ENCODE data around the gene RIN1.
"Not testable (repeated sequence)": the region's sequence is repeated elsewhere in the genome, so short reads cannot be mapped to it uniquely, and the experiment has no call there.

RIN1 gene

GRCh38 chr11:66317723-66318599 is 18.3 kb downstream of the RIN1 start:
- no peak for DNase-seq

GRCh38 chr11:66317322-66317722 is 18.9 kb downstream of the RIN1 start:
- no peak for DNase-seq

GRCh38 chr11:66316849-66317251 is 19.4 kb downstream of the RIN1 start, which contains the start of gene CD248:
CD248 (minus strand) TSS chr11:66317044; CDS start chr11:66317027, 17 bp downstream.
- no peak for DNase-seq

GRCh38 chr11:66315921-66316811 is 20.1 kb downstream of the RIN1 start:
- DNase-seq, result no peak

- no peak for DNase-seq
Observed at GRCh38 chr11:66315498-66315885, 20.7 kb downstream of the RIN1 start.

GRCh38 chr11:66314561-66315497 is 21.4 kb downstream of the RIN1 start:
- DNase-seq, result no peak

- DNase-seq, result no peak
Observed at GRCh38 chr11:66314186-66314501, 22.1 kb downstream of the RIN1 start.

GRCh38 chr11:66313321-66314185 is 22.7 kb downstream of the RIN1 start:
- DNase-seq, result peak in 1 of 2 experiments; percentile 17

GRCh38 chr11:66312549-66313320 is 23.5 kb downstream of the RIN1 start:
- peak; percentile 85 to 96 for DNase-seq

GRCh38 chr11:66311965-66312548 is 24.2 kb downstream of the RIN1 start:
- DNase-seq, result peak; percentile 96 to 97

- no peak for DNase-seq
Observed at GRCh38 chr11:66311470-66311964, 24.7 kb downstream of the RIN1 start.

- not testable (repeated sequence) for DNase-seq
Observed at GRCh38 chr11:66310803-66311440, 25.3 kb downstream of the RIN1 start.

- DNase-seq, result no peak
Observed at GRCh38 chr11:66310324-66310723, 25.9 kb downstream of the RIN1 start.

- no peak for DNase-seq
Observed at GRCh38 chr11:66309475-66309874, 26.8 kb downstream of the RIN1 start.

- no peak for DNase-seq
Observed at GRCh38 chr11:66302656-66303055, 33.6 kb downstream of the RIN1 start.

GRCh38 chr11:66299186-66299585 is 37.0 kb downstream of the RIN1 start:
- no peak for DNase-seq

- no peak for DNase-seq
Observed at GRCh38 chr11:66297610-66298009, 38.6 kb downstream of the RIN1 start.

- DNase-seq, result no peak
Observed at GRCh38 chr11:66294626-66295620, 41.3 kb downstream of the RIN1 start.
